ENCODE data around the gene POU2F2. TPM values are rescaled to one million over a fixed set of nuclear protein-coding genes. Genes with fewer than 3 reads are reported as not detected.

The POU2F2 gene
- total and polyA plus RNA-seq, 2 experiments from 2014 or later = 2.3 to 4.6 TPM

GRCh38 chr19:42121656-42122069 lies 10.6 kb downstream of the POU2F2 start:
- Histone ChIP-seq H3K79me2 (replicated peaks; ENCODE audit: insufficient read depth) (no peaks in the 10 kb centered on the region), H3K27ac (ENCODE audit: low read depth) (no peak overlapping the region), H3F3A (replicated peaks; ENCODE audit: low read depth) (no peaks in the 10 kb centered on the region), H4K20me1 (replicated peaks; ENCODE audit: insufficient read depth) (0 out of 2 replicates have a peak, but pooled peaks cover 3% of the 10 kb centered on the region), H3K4me2 (peak overlapping the region; percentile 48; the same call in 1 of the 2 replicates), H3K4me3 (no peak overlapping the region), H3K4me1 (ENCODE audit: insufficient read depth) (peaks cover 15% of the 10 kb centered on the region; the same call in 1 of the 2 replicates), H3K36me3 (ENCODE audit: insufficient read depth) (no peaks in the 10 kb centered on the region), H3K9me2 (ENCODE audit: insufficient read depth) (no peaks in the 10 kb centered on the region), H2AFZ (peak overlapping the region; percentile 86), H3K27me3 (ENCODE audit: insufficient read depth) (no peaks in the 10 kb centered on the region)
- Mint-ChIP-seq H3K4me3 (no peak overlapping the region), H3K36me3 (ENCODE audit: low read depth) (peaks cover 3% of the 10 kb centered on the region; the same call in 1 of the 3 replicates), H3K27me3 (ENCODE audit: insufficient read depth, low read depth, poor library complexity) (peaks cover 29% of the 10 kb centered on the region), H3K4me1 (peaks cover 14% of the 10 kb centered on the region), H3K9me3 (no peaks in the 10 kb centered on the region), H3K27ac (no peak overlapping the region)
- TF ChIP-seq CTCF (conservative IDR thresholded peaks at IDR 0.05; ENCODE audit: low read depth in 2 of 2) (no peak), ZNF114 (CRISPR knock-in tag; IDR thresholded peaks at IDR 0.05) (no peak), JUNB (IDR thresholded peaks at IDR 0.05; ENCODE audit: unreplicated experiment) (no peak), POLR2AphosphoS5 (IDR thresholded peaks at IDR 0.05; ENCODE audit: low read depth) (no peak), REST (IDR thresholded peaks at IDR 0.05; ENCODE audit: unreplicated experiment) (no peak), ZNF331 (CRISPR knock-in tag; IDR thresholded peaks at IDR 0.05; ENCODE audit: low read depth) (no peak), EZH2 (IDR thresholded peaks at IDR 0.05; ENCODE audit: low read depth, unreplicated experiment) (no peak), ZNF462 (CRISPR knock-in tag; IDR thresholded peaks at IDR 0.05) (no peak), EZH2phosphoT487 (IDR thresholded peaks at IDR 0.05; ENCODE audit: unreplicated experiment) (no peak), NANOG (IDR thresholded peaks at IDR 0.05; ENCODE audit: borderline replicate concordance) (no peak), ETS1 (IDR thresholded peaks at IDR 0.05) (no peak), STAT1 (IDR thresholded peaks at IDR 0.05; ENCODE audit: unreplicated experiment) (no peak), CREB1 (CRISPR knock-in tag; IDR thresholded peaks at IDR 0.05; ENCODE audit: low read depth) (no peak)
- DNase-seq (ENCODE audit: low spot score) (peak; percentile 69), ATAC-seq (peak; percentile 64)

All from GM23338 (cell line).